HG03139 (cell line): ENCODE data around the gene TNIK.
"Not testable (repeated sequence)": the region's sequence is repeated elsewhere in the genome, so short reads cannot be mapped to it uniquely, and the experiment has no call there.

Source experiments
- ATAC-seq: cut with Tn5 transposase; IDR thresholded peaks from one replicate; pipeline ENCODE4 v1.9.1; 2021; ENCODE audit not compliant: unreplicated experiment

TNIK gene

DNA sequence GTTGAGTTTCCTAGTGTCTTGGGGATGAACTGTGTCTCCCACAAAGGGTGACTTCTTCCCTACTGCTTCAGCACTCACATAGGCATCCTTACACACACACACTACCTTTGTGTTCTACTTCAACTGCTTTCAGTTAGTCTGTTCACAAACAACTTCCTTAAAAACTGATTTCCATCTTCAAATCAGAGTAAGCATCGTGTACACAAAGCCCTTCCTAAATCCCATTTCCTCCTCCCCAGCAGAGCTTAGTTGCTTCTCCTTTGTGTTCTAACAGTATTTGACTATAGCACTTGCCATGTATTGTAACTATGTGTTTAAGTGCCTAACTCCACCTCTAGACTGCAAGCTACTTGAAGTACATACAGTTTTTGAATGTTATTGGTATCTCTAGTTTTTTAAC lies 71.7 kb downstream of the TNIK start:
- no peak for ATAC-seq

DNA sequence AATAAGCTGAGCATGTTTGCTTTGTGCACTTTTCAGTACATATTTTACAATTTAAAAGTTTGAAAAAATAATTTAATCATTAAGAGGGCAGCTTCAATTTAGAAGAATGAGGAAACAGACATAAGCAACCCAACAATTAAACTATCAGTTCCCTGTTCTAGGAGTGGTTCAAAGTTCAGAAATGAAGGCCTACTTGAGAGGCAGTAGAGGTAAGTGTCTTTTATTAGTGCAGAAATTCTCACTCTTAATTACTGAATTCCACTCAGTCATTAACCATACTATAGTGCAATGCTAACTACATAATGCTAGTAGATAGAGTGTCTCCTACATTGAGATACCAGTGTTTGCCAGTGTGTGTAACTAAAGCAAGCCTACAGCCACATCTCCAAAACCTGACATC lies 73.1 kb downstream of the TNIK start:
- no peak for ATAC-seq

DNA sequence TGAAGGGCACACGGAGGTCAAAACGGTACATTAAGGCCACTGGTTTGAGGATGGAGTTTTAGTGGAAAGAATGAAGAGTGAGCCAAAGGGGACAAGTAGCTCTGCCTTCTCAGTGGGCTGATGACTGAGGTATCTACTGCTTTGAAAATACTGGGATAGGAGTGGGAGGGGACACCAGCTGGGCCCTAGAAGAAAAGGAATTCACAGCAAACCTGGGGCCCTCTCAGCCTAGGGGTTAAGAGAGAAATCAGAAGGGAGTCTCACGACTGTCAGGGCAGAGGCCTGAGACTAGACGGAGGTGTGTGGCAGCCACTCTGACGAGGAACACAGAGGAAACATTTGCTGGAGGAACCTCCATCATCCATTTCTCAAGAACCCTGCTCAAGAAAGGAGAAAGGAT lies 75.1 kb downstream of the TNIK start:
- ATAC-seq = no peak

DNA sequence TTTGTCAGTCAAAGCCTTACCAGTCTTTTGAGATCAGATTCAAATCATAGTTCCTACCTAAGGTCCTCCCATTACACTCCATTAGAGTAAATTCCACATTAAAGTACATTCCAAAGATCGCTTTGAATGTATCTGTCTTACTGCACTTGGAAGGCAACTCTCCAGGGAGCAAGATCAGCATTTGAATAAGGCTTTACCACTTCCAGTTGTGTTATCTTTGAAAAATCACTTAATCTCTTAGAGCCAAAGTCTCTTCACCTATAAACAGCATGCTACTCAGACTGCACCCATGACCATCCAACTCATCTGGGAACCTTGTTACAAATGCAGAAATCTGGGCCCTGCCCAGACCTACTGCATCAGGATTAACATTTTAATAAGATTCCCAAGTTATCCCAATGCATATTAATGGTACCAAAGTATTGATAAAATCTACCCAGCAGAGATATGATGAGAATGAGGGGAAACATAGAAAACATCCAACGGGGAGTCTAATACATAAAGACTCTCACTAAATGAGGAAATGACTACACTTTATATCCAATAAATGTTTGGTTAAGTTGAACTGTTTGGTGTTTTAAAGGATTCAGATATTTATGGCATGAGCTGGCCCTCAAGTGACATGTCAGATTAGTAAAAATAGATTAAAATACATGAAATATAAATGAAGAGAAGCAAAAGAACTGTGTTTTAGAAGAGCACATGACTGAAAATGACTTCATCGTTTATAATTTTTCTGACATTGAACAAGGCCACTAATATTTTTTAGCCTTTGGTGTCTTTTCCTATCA lies 75.9 kb downstream of the TNIK start:
- ATAC-seq = no peak

DNA sequence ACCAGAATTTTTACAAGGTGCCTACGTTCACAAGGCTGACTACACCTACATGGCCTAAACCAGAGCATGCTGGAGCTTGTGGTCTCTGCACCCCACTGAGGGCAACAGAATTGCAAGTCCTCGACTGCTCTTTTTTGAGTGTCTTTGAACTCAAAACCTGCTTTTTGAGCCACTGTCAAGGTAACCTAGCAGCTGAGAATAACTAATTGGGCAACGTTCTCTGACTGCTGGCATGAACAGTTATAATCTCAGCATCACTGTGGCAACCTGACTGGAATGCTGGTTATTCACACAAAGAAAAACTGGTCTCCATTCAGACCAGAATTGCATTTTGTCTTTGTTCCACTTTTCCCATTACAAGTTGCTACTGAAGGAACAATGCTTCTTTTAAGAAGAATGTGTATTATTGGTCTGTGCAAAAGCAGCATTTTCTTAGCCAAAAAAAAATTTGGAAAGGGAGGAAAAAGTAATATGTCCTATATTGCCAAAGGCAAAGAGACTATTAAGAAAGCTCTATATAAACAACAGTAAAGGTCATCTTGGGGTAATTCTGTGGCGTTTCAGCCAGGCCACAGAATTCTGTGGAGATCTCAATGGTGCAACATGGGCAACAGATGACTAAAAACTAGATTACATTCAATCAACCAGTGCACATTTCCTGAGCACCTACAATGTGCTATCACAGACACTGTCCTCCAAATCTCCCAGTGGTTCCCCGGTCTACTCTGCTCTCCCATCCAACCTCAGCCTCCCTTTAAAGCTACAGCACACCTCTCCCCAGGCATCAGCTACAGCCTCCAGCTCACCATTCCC lies 76.8 kb downstream of the TNIK start:
- no peak for ATAC-seq

DNA sequence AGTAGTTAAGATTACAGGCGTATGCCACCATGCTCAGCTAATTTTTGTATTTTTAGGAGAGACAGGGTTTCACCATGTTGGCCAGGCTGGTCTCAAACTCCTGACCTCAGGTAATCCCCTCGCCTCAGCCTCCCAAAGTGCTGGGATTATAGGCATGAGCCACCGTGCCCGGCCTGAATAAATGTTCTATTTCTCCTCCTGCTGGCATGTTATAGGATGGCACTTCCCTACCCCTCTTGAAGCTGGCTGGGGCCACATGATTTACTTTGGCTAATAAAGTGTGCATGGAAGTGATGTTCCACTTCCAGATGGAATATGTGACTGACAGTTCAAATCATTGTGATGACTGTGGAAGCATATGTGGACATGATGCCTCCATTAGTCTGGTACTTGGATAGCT lies 77.9 kb downstream of the TNIK start:
- not testable (repeated sequence) for ATAC-seq

DNA sequence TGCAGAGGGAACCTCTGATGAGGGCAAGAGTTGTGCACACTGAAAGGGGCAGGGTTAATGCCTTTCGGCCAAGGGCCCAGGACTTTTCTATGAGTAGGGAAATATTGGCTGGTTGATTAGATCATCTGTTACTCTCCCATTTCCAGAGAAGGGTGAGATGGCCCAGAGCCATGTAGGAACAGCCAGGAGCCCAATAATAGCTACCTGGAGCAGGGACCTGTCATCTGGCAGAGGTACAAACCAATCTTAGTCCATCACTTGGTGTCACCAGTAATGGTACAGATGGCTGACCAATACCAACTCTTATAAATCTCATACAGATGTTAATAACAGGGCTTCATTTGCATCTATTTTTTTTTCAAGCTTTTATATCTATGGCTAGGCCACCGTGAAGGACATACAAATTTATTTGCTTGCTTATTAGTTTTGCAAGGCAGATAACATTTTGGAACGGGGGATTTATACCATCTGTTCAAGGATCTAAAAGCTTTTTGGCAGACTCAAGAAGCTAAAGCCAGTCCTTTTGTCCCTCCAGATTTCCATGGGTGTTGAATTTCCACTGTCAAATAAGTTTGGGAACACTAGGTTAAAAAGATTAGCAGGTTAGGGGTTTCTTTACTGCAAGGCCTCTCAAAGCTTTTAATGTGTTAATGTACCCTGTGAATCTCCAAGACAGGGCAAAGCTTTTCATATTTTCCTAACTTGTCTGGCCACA lies 79.3 kb downstream of the TNIK start:
- ATAC-seq = no peak

DNA sequence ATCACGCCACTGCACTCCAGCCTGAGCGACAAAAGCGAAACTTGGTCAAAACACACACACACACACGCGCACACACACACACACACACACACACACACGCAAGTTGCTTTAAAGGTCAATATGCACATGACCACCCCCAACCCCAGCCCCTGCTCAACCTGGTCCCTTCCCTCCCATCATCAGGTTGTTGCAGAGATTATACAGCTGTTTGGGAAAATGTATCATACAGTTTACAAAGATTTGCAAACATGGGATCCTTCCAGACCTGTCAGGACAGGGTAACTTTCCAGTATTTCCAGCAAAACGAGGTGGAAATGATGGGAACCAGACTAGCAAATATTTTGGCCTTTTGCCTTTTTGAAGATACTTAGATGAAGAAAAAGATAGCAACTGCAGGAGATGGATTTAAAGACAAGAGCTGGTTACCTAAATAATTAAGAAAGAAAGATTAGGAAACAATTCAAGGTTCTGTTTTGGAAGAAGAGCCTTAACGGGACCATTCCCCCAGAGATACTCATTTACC lies 80.2 kb downstream of the TNIK start:
- ATAC-seq = no peak

DNA sequence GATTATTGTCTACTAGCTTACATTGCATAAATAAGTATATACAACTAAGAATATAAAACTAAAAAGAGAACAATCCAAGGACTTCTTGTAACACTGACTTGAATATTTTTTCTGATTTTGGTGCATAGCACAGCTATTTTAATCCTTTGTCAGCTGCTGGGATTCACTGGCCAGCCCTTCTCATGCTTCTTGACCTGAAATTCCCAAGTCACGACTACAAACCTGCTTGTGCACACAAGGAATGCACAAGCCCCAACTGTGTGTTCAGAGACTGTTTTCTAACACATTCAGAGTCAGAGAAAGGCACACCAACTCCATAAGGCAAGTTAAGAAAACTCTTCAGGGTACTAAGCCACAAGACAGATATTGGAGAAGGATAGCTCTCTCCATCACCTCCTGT lies 80.9 kb downstream of the TNIK start:
- ATAC-seq = no peak

DNA sequence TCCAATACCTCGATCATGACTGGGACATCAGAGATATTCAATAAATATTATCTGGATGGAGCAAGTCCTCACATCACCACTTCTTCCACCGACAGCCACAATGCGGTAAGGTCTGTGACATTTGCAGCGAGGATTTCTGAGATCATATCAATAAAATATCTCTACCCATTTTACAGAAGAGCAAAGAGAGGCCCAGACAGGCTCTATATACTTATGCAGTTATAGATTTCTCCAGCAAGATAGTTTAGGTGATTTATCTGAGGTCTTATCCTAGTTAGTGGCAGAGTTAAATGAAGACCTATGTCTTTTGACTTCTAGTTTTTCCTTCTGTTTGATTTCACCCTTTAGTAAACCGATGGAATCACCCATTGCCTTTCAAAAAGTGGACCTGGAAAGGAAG lies 81.6 kb downstream of the TNIK start:
- no peak for ATAC-seq

DNA sequence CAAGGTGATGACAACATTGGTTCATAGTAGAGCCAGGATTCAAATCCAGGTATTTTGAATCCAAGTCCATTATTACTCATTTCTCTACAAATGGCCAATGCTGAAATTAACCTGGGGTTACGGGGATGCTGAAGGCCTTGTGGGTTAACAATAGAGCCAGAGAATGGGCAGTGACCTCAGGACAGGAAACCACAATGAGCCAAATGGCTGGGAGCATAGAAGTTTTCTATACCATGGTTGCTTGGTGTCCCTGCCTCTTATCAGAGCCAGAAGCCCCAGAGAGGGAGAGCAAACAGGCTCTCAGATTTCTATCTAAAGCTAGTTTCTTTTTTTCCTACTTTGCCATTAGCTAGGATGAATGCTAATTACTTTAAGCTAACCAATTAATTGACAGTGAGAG lies 82.3 kb downstream of the TNIK start:
- ATAC-seq = no peak

DNA sequence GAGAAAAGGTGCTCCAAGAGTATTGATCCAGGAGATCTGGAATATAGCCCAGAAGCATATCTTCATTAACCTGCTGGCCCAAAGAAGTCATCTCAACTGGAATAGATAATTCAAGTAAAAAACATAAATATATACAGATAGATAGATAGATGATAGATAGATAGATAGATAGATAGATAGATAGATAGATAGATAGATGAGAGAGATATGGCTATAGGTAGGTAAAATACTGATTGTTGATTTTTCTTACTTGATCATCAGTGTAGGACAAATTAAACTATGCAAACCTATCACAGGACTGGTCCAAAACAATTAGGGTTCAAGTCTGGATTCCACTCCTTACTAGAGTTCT lies 83.6 kb downstream of the TNIK start:
- no peak for ATAC-seq

DNA sequence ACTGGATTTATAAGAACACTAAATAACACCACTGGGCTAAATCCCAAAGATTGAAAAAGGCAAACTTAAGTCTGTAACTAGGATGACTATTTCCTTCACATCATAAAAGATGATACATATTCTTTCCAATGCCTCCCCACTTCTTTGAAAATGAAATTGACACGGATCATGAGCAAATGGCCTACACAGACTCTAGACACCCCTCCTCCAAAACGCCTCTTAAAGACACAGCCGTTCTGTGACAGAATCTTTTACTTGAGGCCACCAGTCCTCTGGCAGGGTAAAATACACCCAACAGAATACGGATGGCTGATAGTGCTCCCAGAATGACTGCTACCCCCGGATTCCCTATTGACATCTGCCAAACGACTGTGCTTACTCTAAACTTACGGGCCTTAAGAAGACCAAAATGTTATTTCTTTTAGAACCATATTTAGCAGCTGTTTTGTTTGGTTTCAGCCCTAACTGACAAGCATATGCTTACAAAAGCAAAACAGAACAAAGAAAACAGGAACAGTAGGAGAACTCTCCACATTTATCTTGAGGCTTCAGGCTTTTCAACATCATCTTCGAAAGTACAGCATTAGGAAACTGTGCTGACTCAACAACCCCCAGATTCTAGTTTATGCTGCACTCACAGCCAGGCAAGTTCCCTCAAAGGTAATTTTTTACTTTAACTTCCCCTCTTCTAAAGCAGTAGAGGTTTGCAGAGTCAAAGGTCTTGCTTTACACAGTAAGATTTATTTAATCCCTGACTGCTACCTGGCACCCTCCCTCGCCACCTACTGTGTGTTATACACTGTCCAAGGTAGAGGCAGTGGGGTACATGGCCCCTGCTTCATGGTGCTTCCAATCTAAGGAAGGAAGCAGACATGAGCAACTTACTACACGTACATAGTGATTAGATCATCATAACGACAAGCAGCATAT lies 84.3 kb downstream of the TNIK start:
- no peak for ATAC-seq

DNA sequence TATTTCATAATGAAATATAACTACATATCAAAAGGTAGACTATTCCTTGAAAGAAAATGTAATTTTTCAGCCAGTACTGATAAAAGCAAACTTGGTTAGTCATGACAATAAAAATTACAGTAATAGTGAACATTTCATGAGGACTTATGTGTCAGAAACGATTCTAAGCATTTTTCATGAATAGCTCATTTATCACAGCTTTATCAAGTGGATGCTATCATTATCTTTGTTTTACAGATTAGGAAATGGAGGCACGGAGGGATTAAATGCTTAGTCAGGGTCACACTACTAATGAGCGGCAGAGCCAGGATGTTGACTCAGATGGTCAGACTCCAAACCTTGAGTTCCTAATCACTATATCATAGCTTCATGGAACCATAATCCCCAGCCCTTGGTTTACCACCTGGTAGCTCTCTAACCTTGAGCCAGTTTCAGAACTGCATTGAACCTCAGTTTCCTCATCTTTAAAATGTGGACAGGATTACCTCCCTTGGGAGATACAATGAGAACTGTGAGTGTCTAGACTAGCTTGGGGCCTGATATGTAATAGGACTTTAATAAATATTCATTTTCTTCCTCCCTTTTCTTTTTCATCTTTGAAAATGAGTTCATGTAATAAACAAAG lies 85.4 kb downstream of the TNIK start:
- ATAC-seq = no peak

DNA sequence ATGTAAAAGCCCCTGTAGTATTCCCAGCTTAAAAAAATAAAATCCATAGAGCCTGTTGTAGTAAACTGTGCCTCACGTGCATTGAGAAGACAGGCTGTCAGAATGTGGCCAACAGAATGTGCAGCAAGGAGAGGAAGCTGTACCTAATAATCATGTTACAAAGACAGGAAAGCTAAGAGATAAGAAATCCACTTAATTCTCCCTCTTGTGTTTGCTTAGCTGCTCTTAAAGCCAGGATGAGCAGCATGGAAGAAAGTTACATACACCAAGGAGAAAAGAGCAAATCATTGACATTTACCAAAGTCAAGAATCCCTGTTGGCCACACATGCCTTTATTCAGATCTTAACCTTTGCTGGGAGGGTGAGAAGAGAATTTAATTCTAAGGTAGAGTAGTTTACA lies 85.9 kb downstream of the TNIK start:
- no peak for ATAC-seq

DNA sequence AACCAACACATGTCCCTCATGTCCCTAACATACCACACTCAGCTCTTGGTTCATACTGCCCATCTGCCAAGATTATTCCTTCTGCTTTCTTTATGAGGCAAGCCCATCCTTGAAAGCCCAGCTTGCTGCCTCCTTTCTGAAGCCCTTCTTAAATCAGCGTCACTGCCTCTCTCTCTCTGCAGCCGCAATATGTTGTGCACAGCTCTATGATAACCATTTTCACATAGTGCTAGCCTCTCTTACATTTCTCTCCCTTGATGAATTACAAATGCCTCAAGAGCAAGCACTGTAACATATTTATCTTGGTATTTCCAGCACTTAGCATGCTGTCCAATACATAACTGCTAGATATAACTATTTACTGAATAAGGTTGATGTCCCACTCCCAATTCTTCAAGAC lies 86.5 kb downstream of the TNIK start:
- ATAC-seq = no peak

DNA sequence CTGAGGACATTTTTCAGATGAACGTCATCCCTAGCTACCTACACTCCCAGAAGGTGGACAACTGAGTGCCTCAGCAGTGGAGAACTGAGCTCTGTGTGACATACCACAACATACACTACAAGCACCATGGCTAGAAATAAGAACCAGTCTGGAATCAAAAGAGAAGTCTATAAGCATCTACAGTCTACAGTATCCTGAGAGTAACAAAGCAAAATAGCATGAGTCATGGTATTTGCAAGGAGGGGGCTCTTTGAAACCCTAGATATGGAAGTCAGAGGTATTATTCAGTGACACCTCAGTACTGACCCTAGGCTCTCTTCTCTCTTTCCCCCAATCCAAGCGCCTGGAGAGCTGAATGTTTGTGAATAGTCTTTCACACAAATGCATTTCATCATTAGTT lies 87.5 kb downstream of the TNIK start:
- no peak for ATAC-seq

DNA sequence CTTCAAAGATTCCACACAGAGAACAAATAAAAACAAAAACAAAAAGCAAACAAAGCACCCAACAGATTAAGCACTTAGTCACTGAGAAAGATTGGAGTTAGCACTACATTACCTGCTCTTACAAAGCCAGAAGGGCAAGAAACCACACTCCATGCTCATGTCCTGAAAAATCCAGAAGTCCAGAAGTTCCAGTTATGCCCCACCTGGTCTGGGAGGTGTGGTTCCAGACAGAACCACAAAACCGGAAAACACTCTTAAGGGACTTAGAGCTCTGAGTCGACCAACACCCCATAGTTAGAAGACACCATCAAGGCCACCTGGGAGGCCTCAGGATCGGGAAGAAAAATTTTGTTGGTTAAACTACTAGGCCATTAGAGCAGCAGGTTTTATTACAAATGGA lies 88.9 kb downstream of the TNIK start:
- no peak for ATAC-seq

DNA sequence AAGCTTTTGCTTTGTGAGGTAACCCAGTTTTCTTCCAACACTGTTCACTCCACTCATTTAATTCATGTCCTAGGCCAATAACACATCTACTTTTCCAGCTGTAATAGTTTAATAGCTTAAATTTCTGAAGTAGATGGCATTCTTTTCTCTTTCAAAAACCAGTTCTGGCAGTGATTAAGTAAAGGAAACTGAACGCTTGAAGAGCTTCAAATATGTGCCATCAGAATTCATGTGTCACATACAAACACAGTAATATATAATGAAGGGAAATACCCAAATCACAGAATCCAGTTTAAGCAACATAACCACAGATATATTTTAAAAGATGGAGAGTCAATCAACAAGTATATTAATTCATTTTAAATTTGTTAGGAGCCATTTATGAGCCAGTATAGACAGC lies 91.0 kb downstream of the TNIK start:
- ATAC-seq = no peak

DNA sequence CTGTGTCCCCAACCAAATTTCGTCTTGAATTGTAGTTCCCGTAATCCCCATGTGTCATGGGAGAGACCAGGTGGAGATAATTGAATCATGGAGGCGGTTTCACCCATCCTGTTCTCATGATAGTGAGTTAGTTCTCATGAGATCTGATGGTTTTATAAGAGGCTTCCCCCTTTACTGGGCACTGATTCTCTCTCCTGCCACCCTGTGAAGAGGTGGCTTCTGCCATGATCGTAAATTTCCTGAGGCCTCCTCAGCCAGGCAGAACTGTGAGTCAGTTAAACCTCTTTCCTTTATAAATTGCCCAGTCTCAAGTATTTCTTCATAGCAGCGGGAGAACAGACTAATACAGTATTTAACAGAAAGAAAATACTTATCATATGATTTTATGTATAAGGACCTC lies 93.5 kb downstream of the TNIK start:
- ATAC-seq = not testable (repeated sequence)
